Tibial nerve (tissue), 4 donors: ENCODE measurements around the gene PTDSS2.

Source experiments
- EP300 ChIP-seq, 2 donors: sonication (generic); formaldehyde crosslinking; IDR thresholded peaks; one replicate each; pipeline ENCODE4 v1.6.1; 2017; ENCODE audit warnings: antibody characterized with exemption in 2 of 2, mild to moderate bottlenecking in 1 of 2
- POLR2A ChIP-seq, 2 donors: fragments of 450-650 bp; IDR thresholded peaks; one replicate each; pipeline ENCODE4 v1.6.1; 2017; ENCODE audit warnings: antibody characterized with exemption in 2 of 2, mild to moderate bottlenecking in 2 of 2, moderate library complexity in 2 of 2
- TF ChIP-seq, protein P1 (sequence below), 5 experiments: fragments of 200-600 bp in 3 of 5; fragments of 450-650 bp in 2 of 5; sonication (generic) in 3 of 5; IDR thresholded peaks; one replicate each; pipeline ENCODE4 v1.5.1; 2016 to 2019; ENCODE audit warnings: antibody characterized with exemption in 5 of 5, mild to moderate bottlenecking in 3 of 5, moderate library complexity in 2 of 5

DNA sequence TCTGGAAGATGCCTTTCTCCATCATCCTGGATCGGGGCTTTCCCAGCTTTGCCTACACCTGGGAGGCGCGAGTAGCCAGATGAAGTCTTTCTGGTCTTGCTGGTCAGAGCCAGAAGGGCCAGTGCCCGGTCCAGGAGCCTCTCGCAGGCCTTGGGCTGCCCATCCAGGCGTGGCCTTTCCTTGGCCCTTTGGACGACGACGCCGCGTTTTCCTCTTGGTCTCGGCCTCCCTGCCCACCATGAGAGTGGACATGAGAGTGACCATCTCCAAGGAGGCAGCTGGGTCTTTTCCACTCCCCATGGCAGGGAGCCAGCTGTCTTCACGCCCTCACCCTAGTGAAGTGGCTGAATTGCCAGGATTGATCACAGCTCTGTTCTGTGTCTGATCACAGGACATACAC, 3.5 kb downstream of the PTDSS2 start:
- TF ChIP-seq, protein P1, sequence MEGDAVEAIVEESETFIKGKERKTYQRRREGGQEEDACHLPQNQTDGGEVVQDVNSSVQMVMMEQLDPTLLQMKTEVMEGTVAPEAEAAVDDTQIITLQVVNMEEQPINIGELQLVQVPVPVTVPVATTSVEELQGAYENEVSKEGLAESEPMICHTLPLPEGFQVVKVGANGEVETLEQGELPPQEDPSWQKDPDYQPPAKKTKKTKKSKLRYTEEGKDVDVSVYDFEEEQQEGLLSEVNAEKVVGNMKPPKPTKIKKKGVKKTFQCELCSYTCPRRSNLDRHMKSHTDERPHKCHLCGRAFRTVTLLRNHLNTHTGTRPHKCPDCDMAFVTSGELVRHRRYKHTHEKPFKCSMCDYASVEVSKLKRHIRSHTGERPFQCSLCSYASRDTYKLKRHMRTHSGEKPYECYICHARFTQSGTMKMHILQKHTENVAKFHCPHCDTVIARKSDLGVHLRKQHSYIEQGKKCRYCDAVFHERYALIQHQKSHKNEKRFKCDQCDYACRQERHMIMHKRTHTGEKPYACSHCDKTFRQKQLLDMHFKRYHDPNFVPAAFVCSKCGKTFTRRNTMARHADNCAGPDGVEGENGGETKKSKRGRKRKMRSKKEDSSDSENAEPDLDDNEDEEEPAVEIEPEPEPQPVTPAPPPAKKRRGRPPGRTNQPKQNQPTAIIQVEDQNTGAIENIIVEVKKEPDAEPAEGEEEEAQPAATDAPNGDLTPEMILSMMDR (IDR thresholded peaks at IDR 0.05): no peak
- TF ChIP-seq POLR2A (IDR thresholded peaks at IDR 0.05) (no peak), EP300 (IDR thresholded peaks at IDR 0.05) (no peak)
